GM12874 (cell line): ENCODE results near the gene SPEF2.

Experiments
- TF ChIP-seq, protein P1 (sequence below): IDR thresholded peaks from 2 replicates; pipeline ENCODE4 v1.5.1; 2011; ENCODE audit warnings: low read depth, mild to moderate bottlenecking, control low read depth, low read length, moderate library complexity; ENCODE audit not compliant: insufficient read depth

Gene SPEF2

DNA sequence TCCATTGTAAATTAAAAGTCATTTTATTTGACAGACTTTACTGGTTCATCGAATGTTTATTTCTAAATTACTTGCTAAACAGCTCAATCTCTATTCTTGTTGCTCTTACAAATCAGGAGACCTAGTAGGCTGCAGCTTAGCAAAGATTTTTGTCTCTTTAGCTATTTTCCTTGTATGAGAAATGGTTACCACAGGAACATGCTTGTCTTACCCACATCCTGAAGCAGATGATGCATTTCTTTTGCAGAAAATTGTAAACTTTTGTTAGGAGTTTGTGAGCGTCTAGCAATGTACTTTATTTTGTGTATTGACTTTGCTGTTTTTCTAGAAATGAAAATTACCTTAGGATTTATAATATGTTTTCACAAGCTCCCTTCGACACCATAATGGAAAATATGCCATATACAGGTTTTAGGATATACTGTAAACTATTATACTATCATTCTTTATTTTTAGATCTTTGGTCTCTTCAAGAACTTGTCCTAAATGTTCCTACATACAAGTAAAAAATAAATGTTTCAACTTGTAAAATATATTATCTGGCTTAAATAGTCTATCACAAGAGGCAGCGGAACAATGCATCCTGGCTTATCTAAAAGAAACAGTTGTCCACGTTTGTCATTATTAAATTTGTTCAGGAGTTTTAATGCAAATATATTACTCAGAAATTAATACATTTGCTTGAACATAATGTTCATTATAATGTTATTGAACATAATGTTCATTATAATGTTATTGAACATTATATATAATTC, 54.1 kb downstream of the SPEF2 start:
- TF ChIP-seq, protein P1, sequence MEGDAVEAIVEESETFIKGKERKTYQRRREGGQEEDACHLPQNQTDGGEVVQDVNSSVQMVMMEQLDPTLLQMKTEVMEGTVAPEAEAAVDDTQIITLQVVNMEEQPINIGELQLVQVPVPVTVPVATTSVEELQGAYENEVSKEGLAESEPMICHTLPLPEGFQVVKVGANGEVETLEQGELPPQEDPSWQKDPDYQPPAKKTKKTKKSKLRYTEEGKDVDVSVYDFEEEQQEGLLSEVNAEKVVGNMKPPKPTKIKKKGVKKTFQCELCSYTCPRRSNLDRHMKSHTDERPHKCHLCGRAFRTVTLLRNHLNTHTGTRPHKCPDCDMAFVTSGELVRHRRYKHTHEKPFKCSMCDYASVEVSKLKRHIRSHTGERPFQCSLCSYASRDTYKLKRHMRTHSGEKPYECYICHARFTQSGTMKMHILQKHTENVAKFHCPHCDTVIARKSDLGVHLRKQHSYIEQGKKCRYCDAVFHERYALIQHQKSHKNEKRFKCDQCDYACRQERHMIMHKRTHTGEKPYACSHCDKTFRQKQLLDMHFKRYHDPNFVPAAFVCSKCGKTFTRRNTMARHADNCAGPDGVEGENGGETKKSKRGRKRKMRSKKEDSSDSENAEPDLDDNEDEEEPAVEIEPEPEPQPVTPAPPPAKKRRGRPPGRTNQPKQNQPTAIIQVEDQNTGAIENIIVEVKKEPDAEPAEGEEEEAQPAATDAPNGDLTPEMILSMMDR = no peak

DNA sequence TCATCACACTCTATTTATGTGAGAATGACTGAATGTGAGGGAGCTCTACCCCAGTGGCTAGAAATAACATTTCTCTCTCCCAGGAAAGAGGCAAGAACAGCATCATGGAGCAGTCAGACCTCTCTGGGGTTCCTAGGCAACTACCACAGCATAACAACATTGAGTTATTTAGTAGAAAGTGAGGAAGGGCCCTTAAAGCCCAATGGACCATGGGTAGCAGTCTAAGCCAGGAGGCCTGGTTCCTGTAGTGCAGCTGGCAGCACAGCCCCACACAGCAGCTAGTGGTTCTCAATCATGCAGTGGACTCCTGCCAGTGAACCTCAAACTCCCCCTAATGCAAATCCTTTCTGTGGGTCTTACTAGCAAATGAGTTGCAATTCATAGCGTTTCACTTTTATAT, 55.3 kb downstream of the SPEF2 start:
- TF ChIP-seq, protein P1 = no peak

DNA sequence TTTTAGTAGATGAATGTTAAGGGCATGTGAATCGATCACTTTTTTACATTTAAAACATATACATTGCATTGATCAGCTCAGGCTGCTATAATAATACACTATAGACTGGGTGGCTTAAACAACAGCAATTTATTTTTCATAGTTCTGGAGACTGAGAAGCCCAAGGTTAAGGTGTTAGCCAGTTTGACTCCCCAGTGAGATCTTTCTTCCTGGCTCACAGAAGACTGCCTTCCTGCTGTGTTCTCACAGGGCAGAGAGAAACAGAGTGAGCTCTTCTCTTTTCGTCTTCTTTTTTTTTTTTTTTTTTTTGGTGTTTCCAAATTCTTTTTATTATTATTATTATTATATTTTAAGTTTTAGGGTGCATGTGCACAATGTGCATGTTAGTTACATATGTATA, 56.4 kb downstream of the SPEF2 start:
- TF ChIP-seq, protein P1 = no peak

DNA sequence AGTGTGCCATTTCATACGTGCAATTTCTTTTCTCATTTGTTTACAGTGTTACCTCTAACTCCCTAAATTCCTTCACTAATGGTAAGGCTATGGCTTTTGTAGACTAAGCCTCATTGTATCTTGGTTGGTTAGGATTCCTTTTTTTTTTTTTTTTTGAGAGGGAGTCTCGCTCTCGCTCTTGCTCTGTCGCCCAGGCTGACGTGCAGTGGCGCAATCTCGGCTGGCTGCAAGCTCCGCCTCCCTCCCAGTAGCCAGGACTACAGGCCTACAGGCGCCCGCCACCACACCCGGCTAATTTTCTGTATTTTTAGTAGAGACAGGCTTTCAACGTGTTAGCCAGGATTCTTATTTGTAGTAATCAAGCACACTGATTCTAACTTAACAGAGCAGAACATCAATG, 57.7 kb downstream of the SPEF2 start:
- TF ChIP-seq, protein P1 = no peak

DNA sequence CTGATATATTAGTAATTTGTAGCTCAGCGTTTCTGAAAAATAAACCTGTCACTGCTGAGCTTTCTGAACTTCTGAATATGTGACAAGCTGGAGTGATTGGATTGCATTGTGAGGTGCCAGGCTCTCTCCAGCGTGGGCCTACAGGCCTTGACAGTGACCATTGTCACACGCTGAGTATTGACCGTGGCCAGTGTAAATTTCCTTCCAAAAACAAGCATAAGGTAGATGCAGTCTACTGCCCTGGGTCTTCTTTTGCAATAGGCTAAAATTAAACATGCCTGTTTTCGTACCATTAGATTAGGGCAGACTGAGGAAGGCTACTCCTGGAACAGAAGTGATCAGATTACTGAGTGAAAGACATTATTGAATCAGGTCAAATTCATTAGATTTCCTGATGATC, 60.2 kb downstream of the SPEF2 start:
- TF ChIP-seq, protein P1 = no peak

DNA sequence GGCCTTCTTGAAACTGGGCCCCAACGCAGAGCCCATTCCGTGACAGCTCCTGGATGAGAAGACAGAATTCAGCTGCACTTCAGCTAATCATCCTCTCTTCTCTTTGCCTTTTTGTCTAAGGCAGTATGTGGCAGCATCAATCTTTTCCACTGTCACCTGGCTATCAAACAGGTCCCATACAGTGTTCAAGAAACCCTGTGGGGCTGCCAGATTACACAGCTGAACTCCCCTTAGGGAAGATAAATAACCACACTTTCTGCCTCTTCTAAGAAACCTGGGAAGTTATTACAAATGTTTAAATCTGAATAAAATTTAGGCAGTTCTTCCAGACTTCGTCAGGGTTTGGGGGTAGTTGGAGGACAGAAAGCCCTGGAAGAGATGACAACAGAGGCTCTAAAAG, 61.0 kb downstream of the SPEF2 start:
- TF ChIP-seq, protein P1 = no peak

DNA sequence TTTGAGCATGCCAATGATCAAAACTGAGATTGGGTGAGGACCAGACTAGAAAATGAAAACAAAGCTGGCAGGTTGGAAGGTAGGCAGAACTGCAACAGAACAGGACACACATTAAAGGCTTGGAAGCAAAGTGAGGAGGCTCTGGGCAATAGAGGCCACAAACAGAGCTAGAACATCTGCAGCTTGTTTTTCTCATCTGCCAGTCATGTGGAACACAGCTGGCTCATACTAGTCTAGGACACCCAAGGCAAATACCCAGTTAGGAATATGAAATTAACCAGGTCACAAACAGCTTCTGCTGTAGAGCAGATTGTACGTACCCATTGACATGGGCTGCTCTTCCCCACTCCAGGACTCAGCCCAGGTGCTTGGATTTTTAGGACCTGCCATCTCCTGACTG, 61.7 kb downstream of the SPEF2 start:
- TF ChIP-seq, protein P1 = no peak

DNA sequence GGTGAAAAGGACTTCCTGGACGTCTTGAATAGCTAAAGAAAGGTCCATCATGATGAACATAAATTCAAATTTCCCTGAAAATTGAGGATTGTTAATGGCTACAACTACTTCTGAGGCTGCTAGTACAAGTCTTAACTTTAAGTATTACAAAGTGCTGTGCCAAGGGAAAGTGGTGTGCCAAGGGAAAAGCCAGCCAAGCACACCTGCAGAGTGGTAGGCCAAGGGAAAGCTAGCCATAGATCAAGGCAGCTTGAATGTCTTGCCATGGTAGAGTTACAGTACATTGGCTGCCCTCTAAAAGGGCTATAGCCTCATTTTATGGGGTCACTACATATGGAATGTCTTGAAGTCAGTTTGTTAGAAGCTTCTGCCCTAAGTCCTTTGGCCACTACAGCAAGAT, 64.2 kb downstream of the SPEF2 start:
- TF ChIP-seq, protein P1 = no peak
